Activated CD4-positive, CD25-positive, alpha-beta regulatory T cell treated with anti-CD3 and anti-CD28 coated beads, Interleukin-2, amount 50 U/mL, for 16 hours (primary cell): ENCODE measurements around the gene BLOC1S2.
"Not testable (repeated sequence)": the region's sequence is repeated elsewhere in the genome, so short reads cannot be mapped to it uniquely, and the experiment has no call there.

Experiments used
- DNase-seq: peaks from one replicate; pipeline ENCODE4 v3.0.0-alpha.2; 2020; ENCODE audit warnings: low read depth, low spot score

BLOC1S2 gene

GRCh38 chr10:100286051-100287033 is at the start of gene BLOC1S2:
Gene BLOC1S2, minus strand, starts transcription at chr10:100286680. Its CDS starts 21 bp downstream, at chr10:100286659.
- peak; percentile 72 for DNase-seq

- no peak for DNase-seq
Measured at GRCh38 chr10:100334762-100335161, 48.3 kb upstream of the BLOC1S2 start.

GRCh38 chr10:100333661-100334440 is 47.4 kb upstream of the BLOC1S2 start:
- DNase-seq, result no peak

- DNase-seq, result no peak
Measured at GRCh38 chr10:100333106-100333505, 46.6 kb upstream of the BLOC1S2 start.

GRCh38 chr10:100330079-100330478 is 43.6 kb upstream of the BLOC1S2 start, which contains the start of gene PKD2L1:
Gene PKD2L1, minus strand, starts transcription at chr10:100330228. Its CDS starts 125 bp downstream, at chr10:100330103.
- DNase-seq, result no peak

GRCh38 chr10:100328198-100328597 is 41.7 kb upstream of the BLOC1S2 start:
- no peak for DNase-seq

- no peak for DNase-seq
Measured at GRCh38 chr10:100327718-100328009, 41.2 kb upstream of the BLOC1S2 start.

GRCh38 chr10:100327007-100327717 is 40.7 kb upstream of the BLOC1S2 start:
- DNase-seq, result no peak

GRCh38 chr10:100325158-100325557 is 38.7 kb upstream of the BLOC1S2 start:
- no peak for DNase-seq

GRCh38 chr10:100319707-100320402 is 33.4 kb upstream of the BLOC1S2 start:
- no peak for DNase-seq

GRCh38 chr10:100318207-100318606 is 31.7 kb upstream of the BLOC1S2 start:
- DNase-seq, result no peak

GRCh38 chr10:100315615-100316014 is 29.1 kb upstream of the BLOC1S2 start:
- no peak for DNase-seq

- DNase-seq, result no peak
Measured at GRCh38 chr10:100311298-100311697, 24.8 kb upstream of the BLOC1S2 start.

- DNase-seq, result no peak
Measured at GRCh38 chr10:100307684-100308083, 21.2 kb upstream of the BLOC1S2 start.

- DNase-seq, result no peak
Measured at GRCh38 chr10:100306861-100307260, 20.4 kb upstream of the BLOC1S2 start.

GRCh38 chr10:100304414-100304813 is 17.9 kb upstream of the BLOC1S2 start:
- DNase-seq, result no peak

- no peak for DNase-seq
Measured at GRCh38 chr10:100303724-100304319, 17.3 kb upstream of the BLOC1S2 start.

- DNase-seq, result not testable (repeated sequence)
Measured at GRCh38 chr10:100301123-100301522, 14.6 kb upstream of the BLOC1S2 start.

- DNase-seq, result no peak
Measured at GRCh38 chr10:100297242-100297641, 10.8 kb upstream of the BLOC1S2 start.

- DNase-seq, result no peak
Measured at GRCh38 chr10:100293066-100293465, 6.6 kb upstream of the BLOC1S2 start.

GRCh38 chr10:100292300-100292699 is 5.8 kb upstream of the BLOC1S2 start:
- DNase-seq, result not testable (repeated sequence)
